ENCODE measurements around the gene TRAFD1.
A peak's percentile ranks its signal among the peaks of the same experiment; 100 is the strongest.
"Not testable (repeated sequence)": the region's sequence is repeated elsewhere in the genome, so short reads cannot be mapped to it uniquely, and the experiment has no call there.

TRAFD1 gene

GRCh38 chr12:112158461-112159145 is 33.2 kb downstream of the TRAFD1 start:
- DNase-seq (ENCODE audit: low read depth in 2 of 2): not testable (repeated sequence)

DNA sequence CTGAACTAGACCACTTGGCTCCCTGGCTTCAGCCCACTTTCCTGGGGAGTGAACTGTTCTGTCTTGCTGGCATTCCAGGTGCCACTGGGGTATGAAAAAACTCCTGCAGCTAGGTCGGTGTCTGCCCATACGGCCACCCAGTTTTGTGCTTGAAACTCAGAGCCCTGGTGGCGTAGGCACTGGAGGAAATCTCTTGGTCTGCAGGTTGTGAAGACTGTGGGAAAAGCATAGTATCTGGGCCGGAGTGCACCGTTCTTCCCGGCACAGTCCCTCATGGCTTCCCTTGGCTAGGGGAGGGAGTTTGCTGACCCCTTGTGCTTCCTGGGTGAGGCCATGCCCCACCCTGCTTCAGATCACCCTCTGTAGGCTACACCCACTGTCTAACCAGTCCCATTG is 33.8 kb downstream of the TRAFD1 start:
- no peak for DNase-seq (ENCODE audit: low read depth in 2 of 2)

DNA sequence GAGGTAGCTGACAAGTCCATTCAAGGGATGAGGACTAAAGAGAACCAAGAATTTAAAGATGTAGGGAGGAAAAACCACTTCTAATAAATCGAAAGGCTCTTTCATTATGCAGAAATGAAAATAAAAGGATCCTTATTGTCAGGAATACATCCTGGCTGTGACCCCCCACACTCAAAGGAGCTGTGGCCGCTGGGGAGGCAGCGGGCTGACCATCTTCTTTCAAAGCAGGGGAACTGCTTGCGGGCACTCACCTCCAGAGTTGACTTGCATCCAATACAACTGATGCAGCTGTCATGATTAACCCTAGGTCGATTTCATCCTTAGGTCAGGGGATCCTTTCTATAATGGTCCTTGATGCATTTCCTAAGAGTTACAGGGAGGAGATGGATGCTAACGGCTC is 35.3 kb downstream of the TRAFD1 start:
- no peak for DNase-seq (ENCODE audit: low read depth in 2 of 2)

- DNase-seq (ENCODE audit: low read depth in 2 of 2): no peak
These were observed 36.4 kb downstream of the TRAFD1 start for GRCh38 chr12:112161711-112162110.

GRCh38 chr12:112162241-112162790 is 37.0 kb downstream of the TRAFD1 start:
- DNase-seq (ENCODE audit: low read depth in 2 of 2): no peak

DNA sequence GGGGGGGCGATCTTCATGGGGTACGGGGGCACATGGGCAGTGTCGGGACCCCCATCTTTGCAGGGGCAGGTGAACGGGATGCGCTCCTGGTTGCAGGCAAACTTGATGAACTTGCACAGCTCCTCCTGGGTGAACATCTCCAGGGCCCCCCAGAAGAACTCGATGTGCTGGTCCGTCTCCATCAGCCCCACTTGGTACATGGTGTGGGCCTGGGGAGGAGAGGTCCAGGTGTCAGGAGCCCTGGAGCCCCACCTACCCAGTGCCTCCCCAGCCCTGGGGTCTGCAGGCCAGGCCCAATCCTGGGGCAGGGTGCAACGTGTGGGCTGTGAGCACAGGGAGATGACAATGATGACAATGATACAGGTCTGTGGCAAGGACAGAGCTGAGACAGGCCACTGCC is 37.7 kb downstream of the TRAFD1 start:
- DNase-seq (ENCODE audit: low read depth in 2 of 2): no peak

GRCh38 chr12:112163471-112163991 is 38.2 kb downstream of the TRAFD1 start:
- no peak for DNase-seq (ENCODE audit: low read depth in 2 of 2)

DNA sequence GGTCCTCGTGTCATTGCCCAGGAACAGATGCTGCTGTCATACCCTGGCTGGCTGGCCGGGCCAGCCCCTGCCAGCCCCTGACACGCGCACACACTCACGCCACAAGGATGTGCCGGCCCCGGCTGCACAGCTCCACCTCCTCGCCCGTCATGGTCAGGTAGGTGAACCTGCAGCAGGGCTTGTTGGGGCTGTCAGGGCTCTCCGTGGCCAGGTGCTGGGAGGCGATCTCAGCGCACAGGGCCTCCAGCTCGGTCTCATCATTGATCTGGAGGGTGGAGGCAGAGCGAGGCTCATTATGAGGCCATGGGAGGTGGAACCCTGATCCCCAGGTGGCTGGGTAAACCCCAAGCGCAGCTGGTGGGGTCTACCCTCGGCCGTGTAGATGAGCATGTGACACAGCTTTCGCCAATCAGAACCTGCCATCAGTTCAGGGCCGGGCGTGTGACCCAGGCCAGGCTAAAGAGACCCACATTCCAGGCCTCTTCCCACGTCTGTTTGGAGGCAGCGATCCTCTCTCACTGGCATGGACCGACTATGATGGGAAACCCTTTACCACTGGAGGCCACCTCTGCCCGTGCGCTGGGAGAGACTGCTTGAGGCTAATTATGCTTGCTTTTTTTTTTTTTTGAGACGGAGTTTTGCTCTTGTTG is 38.8 kb downstream of the TRAFD1 start:
- DNase-seq (ENCODE audit: low read depth in 2 of 2): no peak

GRCh38 chr12:112165624-112166023 is 40.3 kb downstream of the TRAFD1 start:
- no peak for DNase-seq (ENCODE audit: low read depth in 2 of 2)

- DNase-seq (ENCODE audit: low read depth in 2 of 2): no peak
These were observed 41.0 kb downstream of the TRAFD1 start for GRCh38 chr12:112166051-112167015.

- DNase-seq (ENCODE audit: low read depth in 2 of 2): no peak
These were observed 41.7 kb downstream of the TRAFD1 start for GRCh38 chr12:112167031-112167461.

- DNase-seq (ENCODE audit: low read depth in 2 of 2): no peak
These were observed 42.6 kb downstream of the TRAFD1 start for GRCh38 chr12:112167718-112168525.

- no peak for DNase-seq (ENCODE audit: low read depth in 2 of 2)
These were observed 43.2 kb downstream of the TRAFD1 start for GRCh38 chr12:112168561-112168971.

GRCh38 chr12:112169161-112169872 is 44.0 kb downstream of the TRAFD1 start:
- no peak for DNase-seq (ENCODE audit: low read depth in 2 of 2)

DNA sequence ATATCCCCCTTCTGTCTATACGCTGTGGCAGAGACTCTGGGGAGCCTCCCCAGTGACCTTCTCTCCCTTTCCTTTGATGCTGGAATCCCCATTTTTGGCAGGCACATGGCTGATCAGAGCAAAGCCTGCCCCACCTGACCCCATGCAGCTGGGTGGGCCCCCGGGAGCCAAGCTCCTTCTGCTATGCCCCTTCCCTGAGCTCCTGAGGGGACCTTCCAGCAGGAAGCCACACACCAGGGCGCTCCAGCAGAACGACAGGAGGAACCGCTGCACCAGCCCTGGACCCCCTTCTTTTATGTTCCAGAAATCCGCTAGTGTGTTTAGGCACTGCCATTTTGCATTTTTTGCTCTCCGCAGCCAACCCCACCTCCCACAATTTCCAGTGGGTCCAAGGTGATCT is 44.6 kb downstream of the TRAFD1 start:
- DNase-seq (ENCODE audit: low read depth in 2 of 2): no peak

GRCh38 chr12:112170376-112170775 is 45.0 kb downstream of the TRAFD1 start:
- DNase-seq (ENCODE audit: low read depth in 2 of 2): peak in 1 of 2 donors; percentile 2

GRCh38 chr12:112170971-112171596 is 45.7 kb downstream of the TRAFD1 start:
- no peak for DNase-seq (ENCODE audit: low read depth in 2 of 2)

DNA sequence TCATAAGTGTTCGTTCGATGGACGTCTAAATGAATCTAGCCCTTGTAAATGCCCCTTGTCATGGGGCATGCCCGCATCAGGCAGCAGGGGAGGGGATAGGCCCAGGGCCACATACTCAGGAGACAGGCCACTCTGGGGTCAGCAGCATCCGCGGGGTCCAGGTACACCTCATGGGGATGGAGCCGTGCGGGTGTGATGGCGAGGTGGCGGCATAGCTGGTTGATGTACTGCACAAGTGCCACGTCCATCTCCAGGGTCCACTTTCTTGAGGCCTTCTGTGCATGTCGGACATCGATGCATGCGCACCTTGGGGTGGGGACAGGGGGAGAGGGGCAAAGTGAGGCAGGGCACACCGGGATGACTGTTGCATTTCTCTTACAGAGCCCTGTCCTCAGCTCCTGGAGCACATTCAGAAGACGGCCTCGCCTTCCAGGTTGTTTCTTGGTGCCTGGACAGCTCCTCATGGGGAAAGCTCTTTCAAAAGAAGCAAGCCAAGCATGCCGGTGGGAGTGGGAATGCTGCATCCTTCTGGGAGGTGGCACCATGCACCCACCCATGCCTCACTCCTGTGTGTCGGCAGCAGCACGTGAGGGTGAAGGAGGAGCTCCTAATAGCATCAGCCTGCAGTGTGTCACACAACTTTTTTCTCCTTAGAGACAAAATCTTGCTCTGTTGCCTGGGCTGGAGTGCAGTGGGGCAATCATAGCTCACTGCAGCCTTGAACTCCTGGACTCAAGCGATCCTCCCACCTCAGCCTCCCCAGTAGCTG is 47.4 kb downstream of the TRAFD1 start:
- DNase-seq (ENCODE audit: low read depth in 2 of 2): no peak

All from stimulated activated CD4-positive, alpha-beta T cell treated with anti-CD3 and anti-CD28 coated beads, Interleukin-4, amount 100 ng/mL, for 48 hours (primary cell).